Measurements from ENCODE around the gene MRTFB.

The MRTFB gene

DNA sequence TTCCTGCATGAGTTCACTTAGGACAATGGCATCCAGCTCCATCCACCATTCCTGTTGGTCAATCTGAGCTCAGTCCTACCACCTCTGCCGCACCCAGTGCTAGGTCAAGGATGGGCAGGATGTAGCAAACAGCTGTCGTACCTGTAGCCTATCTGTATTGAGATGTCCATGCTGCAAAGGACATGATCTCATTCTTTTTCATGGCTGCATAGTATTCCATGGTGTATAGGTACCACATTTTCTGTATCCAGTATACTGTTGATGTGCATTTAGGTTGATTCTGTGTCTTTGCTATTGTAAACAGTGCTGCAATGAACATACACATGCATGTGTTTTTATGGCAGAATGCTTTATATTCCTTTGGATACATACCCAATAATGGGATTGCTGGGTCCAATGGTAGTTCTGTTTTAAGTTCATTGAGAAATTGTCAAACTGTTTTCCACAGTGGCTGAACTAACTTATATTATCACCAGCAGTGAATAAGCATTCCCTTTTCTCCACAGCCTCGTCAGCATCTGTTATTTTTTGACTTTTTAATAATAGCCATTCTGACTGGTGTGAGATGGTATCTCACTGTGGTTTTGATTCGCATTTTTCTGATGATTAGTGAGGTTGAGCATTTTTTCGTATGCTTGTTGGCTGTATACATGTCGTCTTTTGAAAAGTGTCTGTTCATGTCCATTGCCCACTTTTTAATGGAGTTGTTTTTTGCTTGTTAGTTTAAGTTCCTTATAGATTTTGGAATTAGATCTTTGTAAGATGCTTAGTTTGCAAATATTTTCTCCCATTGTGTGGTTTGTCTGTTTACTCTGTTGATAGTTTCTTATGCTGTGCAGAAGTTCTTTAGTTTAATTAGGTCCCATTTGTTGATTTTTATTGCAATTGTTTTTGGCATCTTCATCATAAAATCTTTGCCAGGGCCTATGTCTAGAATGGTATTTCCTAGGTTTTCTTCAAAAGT is 7.2 kb upstream of the MRTFB start:
- no peak for DNase-seq

DNA sequence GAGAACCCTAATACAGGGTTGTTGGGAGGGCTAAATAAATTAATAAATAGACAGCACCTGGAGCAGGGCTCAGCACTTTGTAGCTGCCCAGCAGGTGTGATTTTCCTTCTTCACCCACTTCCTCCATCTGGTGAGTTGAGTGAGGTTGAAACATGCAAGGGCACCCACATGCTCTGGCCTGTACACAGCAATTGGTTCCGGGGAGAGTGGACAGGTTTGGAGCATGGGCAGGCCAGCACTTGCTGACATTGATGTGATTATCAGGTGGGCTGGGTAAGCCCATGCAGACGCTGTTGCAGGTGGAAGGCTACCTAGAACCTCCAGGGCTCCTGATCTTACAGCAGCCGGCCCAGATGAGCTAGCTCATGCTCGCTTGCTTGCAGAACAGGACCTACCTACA is 1.3 kb upstream of the MRTFB start:
- no peak for DNase-seq

DNA sequence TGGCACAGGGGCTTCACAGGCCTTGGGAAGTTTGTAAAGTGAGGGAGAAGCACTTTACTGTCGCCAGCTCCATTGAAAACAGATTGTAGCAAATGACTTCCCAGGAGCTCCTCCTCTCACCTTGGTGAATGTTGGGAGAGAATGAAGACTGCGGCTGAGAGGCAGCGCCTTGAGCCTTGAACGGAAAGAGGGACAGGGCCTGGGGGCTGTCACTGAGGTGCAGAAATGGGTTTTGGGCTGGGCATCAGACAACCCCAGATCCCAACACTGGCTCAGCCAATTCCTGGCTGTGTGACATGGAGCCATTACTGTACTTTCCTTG is 603 bp upstream of the MRTFB start:
- DNase-seq = no peak

DNA sequence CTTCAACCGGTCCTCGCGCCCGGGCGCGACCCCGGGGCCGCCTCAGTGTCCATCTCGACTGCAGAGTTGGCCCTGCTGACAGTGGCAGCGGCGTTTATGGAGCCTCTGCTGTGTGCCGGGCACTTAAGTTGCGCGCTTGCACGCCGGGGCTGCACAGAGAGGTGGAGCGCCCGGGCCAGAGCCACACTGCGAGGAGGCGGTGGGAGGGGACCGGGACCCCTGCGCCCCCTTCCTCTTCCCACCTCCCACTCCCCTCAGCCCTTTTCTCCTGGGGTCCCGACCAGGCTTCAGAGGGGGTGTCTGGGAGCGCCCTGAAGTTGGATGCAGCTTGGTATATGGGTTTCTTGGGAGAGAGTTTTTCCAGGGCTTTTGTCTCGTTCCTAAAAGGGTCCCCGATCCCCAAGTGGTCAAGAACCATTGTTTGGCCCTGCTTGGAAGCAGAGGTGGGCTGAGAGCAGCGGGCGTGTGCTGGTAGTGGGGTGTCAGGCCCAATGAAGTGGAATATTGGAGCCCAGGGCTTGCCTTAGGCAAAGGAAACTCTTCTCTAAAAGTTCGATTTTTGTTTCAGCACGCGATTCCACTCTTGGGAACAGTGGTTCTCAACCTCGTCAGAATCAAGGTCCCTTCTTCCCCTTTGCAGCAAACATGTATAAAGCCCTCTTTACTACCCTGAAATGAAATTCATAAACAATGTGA is 605 bp downstream of the MRTFB start:
- DNase-seq = no peak

DNA sequence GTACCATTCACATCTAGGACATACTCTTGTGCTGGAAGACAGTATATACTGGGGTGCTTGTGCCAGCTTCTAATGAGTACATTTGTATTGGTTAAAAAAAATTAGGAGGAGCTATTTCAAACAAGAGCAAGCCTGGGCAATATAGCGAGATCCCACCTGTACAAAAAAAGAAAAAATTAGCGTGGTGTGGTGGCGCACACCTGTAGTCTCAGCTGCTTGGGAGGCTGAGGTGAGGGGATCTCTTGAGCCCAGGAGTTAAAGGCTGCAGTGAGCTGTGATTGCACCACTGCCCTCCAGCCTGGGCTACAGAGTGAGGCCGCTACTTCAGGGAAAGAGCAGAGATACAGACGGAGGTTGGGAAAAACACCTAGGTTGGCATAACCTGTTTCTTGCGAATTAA is 1.2 kb downstream of the MRTFB start:
- DNase-seq = no peak

DNA sequence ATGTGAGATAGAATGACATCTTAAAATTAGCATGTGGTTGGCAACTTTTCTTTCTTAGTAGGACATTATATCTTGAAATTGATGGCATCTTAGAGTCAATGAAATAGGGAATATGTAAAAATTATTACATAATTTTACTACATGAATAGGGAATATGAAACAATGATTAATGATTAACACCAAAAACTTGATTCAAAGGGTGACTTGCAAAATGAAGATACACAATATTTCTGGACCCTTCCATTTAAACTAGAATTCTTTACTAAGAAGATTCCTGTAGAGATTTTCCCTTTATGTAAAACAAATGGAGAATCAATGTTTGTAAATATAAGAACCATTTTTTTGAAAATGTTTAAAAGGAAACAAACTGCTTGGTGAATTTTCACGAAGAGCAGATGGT is 3.4 kb downstream of the MRTFB start:
- DNase-seq = no peak

DNA sequence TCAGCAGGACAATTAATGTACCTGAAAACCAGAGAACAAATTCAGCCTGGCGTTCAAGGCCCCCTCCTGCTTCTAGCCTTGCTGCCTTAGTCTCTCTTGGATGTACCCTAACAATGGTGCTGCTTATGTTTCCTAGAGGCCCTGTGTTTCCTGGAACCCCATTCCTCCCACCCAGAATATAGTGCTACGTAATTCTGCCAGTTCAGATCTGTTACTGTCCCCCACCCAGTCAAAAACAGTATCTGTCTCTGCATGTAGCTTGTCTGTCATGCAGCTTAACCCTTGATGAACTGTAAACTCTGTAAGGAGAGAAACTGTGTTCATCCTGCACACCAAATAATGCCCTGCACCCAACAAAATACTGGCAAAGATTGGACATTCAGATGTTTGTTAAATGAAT is 6.8 kb downstream of the MRTFB start:
- DNase-seq = no peak

DNA sequence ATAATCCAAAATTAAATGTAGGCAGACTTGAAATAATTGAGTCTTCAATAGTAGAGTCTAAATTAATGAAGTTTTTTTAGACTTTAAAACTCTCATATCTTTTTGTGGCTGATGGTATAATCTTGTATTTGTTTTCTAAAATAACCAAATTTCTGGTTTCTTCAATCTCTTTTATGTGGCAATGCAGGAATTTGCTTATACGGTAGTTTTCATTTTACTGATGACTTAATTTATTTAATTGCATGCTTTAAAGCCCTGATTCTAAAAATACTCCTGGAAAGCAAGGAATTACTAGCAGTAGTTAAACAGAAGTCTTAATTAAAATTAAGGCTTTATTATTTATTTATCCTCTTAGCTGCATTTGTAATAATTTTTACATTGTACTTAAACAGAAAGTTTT is 15.4 kb downstream of the MRTFB start:
- no peak for DNase-seq

DNA sequence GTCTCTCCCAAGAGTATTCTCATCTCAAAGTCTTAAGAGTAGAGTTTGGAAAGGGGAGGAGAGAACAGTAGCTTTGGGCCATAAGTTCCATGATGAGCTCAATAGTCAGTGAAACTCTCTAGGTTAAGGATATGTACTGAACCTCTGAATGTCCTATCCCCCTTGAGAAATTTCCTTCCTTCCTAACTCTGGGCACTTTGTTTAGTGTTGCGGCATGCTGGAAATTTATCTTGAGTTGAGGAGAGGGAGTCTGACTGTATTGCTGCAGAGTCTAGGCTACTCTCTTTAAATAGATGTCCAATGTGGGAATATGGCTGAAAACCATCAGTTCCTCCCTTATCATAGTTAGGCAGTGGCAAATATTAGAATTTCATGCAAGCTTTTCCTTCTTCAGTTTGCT is 16.1 kb downstream of the MRTFB start:
- no peak for DNase-seq

DNA sequence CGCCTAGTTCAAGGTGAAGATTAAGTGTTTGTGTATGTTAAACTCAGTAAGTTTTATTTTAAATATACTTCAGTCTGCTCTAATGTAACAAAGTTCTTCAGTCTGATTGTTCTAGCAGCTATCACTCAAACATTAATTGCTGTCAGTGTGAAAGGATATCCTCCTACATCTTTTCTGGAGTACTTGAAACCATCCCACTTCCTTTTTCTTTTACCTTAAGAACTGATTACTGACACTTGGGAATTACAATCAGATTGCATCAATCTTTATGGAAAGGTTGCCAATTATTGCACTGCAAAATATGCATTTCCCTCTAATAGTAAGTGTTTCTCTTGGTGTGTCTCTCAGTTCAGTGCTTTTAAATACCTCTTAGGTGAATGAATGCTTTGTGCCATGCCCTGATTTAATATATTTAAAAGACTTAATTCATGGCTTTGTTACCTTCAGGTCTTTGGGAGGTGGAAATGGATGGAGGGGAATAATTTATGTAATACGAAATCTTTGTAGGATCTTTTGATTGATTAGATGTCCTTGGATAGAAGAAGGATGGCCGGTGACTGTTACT is 16.6 kb downstream of the MRTFB start:
- no peak for DNase-seq

DNA sequence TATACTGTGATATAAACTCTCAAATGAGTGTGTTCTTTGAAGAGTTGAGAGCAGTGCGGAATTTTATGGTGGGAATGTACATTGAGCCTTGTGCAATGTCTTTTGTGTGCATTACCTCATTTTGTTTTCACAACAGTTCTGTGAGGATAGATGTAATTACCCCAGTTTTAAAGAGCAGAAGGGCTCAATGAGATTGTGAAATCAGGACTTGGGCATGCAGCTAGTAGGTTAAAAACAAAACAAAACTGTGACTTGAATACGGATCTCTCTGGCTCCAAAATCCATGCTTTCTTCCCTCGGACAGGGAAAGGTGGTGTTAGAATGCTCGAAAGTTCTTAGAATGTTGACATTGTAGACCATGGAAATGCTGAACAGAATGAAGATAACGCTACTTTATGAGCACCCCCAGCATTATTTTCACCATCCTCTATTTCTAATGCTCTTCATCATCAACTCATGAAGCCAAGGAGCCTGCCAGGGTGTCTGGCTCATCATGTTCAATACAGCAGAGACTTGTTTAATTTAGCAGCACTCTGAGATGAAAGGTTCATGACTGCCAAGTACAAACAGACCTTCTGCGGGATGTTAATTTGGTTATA is 17.1 kb downstream of the MRTFB start:
- DNase-seq = no peak

DNA sequence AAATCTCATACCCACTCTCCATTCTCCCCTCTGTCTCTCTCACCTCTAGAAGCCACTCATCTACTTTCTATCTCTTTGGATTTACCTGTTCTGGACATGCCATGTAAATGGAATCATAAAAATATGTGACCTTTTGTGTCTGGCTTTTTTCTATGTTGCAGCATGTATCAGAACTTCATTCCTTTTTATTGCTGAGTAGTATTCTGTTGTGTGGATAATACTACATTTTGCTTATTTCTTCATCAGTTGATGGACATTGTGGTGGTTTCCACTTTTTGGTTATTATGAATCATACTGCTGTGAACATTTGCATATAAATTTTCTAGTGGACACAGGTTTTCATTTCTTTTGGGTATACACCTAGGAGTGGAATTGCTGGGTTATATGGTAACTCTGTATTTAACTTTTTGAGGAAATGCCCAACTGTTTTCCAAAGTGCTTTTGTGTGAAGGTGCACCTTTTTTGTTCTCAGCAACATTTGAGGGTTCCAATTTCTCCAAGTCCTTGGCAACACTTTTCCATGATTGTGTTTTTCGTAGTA is 18.2 kb downstream of the MRTFB start:
- DNase-seq = no peak

DNA sequence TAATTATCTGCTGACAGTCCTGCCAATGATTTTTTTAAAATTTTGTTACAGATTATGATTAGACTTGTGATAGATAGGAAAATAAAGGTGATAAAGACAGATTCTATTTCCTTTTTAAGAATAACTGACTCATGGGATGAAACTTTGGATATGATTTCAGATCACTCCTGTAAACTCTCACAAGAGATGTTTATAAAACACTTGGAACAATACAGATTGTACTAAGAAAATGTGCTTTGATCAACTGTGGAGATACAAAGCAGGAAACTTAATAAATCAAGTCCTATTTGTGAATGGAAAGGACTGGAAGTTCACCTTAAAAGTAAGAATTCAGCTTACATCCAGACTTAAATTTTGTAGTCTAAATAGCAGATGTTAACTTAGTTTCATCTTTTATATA is 21.4 kb downstream of the MRTFB start:
- DNase-seq = no peak

DNA sequence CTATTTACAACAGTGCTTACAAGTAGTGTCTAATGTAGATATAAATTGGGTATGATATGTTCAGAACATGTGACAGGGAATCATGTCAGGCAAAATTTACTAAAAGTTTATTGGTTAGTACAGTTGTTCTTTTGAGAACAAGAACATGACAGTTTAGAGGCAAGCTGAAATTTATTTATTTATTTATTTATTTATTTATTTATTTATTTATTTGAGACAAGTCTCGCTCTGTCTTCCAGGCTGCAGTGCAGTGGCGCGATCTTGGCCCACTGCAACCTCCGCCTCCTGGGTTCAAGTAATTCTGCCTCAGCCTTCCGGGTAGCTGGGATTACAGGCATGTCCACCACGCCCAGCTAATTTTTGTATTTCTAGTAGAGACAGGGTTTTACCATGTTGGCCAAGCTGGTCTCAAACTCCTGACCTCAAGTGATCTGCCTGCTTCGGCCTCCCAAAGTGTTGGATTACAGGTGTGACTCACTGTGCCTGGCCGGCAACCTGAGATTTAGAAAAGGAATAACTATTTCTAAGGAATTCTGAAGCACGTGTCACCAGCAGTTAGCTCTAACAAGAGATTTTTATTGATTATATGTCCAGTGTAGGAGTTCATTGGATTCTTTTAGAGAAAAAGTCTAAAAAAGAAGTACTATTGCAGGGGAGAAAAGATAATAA is 24.9 kb downstream of the MRTFB start:
- DNase-seq = no peak

DNA sequence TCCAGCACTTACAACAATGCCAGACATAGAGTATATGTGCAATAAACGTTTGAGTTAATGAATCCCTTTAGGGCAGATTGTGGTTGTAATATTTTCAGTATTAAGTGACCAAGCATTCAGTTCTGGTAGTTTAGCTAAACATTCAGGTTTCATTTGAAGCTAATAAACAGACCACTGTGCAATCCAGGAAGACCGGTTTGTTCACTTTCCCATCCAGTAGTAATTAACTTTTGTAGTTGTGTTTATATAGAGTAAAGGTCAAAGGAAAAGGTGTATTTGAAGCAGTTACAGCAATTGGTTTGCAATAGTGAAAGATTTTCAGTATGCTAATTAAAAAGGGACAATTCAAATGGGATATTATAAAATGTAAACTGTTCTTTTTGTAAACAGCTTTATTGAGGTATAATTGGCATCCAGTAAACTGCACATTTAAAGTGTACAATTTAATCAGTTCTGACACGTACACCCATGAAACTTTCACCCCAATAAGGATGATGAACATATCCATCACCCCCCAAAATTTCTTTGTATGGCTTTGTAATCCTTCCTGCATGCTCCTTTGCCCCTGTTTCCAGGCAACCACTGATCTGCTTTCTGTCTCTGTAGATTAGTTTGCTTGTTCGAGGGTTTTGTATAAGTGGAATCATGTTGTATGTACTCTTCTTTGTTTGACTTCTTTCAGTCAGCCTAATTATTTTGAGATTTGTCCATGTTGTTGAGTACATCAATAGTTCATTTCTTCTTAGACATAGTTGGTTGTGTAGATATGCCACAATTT is 26.3 kb downstream of the MRTFB start:
- DNase-seq = peak; percentile 93

DNA sequence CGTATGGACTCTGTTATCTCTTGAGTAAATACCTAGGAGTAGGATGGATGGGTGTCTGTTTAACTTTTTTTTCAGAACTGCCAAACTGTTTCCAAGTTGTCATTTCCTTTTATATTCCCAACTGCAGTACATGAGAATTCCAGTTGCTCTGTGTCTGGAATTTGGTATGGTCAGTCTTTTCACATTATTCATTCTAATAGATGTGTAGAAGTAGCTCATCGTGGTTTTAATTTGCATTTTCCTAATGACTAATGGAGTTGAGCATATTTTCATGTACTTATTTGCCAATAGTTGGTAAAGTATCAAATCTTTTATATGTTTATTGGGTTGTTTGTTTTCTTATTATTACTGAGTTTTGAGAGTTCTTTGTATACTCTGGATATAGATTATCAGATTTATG is 27.0 kb downstream of the MRTFB start:
- no peak for DNase-seq

DNA sequence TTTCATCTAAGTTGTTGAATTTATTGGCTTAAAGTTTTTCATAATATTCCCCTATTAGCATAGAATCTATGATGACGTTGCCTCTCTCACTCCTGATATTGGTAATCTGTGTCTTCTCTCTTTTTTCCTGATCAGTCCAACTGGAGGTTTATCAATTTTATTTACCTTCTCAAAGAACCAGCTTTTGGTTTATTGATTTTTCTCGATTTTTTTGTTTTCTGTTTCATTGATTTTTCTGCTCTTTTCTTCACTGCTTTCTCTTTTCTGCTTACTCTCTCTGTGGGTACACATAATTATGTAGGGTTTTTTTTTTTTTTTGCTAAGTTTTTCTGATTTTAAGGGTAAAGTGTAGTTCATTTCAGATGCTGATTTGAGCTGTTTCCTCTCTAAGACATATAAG is 29.7 kb downstream of the MRTFB start:
- DNase-seq = no peak

DNA sequence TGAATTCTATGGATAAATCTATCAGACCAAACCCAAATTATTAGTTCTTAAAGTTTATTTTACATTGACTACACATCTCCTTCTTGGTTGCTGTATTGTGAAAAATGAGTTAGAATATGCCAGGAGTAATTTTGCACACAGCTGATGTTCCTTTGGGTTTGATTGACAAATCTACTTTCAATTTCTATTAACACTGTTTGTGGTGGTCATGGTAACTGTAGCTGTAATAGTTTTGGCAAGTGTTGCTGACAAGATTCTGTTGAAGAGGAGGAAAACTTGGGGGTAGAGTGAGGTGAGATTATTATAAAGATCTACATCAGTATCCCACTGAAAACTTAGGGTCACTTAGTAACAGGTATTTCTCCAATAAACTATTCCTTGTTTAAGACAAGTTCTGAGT is 30.3 kb downstream of the MRTFB start:
- no peak for DNase-seq

DNA sequence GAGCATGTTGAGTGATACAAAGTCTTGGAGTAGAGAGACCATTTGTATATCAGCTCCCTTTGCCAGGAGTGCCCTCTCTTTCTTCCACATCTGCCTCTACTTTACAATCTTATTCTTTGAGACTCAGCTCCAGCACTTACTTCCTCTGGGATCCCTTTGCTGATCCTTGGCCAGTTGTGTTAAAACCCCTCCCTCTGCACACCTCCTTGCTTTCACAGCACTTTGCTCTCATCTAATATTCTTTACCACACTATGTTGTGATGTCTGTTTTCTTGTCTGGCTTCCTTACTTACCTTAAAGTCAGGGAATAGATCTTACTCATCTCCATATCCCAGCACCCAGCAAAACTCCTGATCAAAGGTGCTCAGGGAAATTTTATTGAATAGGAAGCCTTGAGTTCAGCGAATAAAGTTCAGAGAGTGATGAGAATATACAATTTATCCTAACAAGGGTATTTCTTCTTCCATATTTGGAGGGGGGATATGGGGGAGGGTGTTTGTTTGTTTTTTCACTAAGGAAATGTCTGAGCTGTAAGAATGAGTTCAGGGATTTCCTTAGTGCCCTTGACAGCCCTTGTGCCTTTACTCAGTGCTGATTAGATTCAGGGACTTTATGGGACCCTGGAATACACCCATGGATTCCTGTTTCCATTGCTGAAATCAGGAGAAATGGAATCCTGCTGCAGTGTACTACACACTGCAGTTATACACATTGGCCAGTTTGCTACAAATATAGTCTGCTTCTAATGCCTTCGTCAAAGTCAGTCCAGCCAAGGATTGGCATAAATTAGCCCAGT is 32.0 kb downstream of the MRTFB start:
- DNase-seq = no peak

DNA sequence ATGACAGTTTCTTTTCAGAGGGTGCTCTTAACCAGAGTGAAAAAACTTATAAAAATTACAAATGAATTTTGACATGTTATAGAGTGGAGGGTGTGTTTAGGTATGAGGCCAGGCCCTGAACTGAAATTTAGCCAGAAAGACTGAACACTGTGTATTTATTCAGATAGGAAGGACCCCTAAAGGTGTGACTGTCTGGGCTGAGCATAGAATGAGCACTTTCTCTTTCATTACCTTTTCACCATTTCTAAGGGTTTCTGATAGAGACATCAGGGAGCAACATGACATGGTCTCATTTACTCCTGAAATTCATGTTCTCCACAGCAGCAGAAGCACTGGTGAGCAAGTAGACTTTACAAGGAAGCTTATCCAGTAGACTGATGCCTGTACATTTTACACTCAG is 32.9 kb downstream of the MRTFB start:
- no peak for DNase-seq

DNA sequence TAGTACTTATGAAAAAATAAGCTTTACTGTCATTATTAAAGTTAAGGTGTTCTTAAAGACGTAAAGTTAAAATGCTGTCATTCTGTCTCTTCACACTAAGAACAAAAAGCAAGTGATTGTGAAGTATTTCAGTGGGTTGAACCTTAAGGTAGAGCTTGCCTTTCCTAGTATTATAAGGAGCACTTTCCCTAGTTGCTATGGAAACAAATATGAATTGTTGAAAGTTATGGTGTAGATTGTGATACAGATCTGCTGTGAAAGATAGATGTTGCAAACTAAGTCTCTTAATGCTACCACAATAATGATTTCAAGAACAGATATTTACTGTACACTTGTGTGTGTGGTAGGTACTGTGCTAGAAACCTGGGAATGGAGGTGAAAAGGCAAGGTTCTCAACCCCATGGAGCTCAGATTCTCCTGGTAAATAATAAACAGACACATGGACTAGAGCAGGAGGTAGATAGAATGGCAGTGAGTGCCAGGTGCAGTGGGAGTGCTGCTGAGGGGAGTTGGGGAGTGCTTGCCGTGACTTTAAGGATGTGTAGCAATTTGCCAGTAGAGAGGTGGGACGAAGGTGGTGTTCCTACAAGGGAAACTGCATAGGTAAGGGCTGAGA is 34.7 kb downstream of the MRTFB start:
- no peak for DNase-seq

Data from NCI-H2029 treated with DMSO at 0.1 percent for 48 hours (cell line).